ENCODE data around the gene ARHGEF17.
A peak's percentile ranks its signal among the peaks of the same experiment; 100 is the strongest.
"Not testable (repeated sequence)": the region's sequence is repeated elsewhere in the genome, so short reads cannot be mapped to it uniquely, and the experiment has no call there.

The ARHGEF17 gene

DNA sequence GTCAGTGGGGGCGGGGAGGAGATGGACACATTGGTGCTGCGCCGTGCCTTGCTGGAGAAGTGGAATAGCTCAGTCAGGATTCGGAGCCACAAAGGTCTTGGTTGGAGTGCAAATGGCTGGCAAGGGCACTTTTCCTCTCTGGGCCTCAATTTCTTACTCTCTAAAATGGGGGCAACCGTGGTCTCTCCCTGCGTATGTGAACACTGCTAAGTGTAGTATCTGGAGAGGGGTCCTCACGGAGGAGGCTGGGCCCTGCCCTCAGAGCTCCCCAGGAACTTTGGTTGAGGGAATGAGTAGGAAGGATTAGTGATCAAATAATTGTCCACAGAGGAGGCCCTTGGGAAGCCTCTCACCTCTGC, 35.4 kb upstream of the ARHGEF17 start:
- no peak for DNase-seq

DNA sequence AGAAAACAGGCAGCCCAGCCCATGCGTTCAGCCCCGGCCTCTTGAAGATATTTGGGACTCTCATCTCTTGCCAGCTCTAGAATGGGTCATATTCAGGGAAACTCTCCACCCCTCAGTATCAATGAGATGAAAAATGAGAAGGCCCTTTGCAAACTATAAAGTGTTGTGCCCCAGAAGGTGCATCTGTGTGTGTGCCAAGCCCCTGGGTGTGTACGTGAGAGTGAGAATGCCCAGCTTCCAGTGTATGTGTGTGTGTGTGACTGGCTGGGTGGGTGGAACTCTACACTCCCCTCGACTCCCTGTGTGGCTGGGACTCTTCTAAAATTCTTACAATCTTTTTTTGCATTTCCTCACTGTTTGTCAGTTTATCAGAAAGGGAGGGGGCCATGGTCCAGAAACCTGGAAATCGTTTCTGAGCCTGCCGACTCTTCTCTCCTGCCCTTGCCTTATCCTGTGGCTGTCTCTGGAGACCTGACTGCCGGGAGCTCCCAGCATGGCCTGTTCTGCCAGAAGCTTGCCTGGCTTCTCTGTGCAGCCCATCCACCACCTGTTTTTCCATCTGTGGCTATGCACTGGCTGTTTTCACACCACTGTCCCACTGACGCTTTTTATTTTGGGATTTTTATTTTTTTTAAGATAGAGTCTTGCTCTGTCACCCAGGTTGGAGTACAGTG, 34.7 kb upstream of the ARHGEF17 start:
- no peak for DNase-seq

DNA sequence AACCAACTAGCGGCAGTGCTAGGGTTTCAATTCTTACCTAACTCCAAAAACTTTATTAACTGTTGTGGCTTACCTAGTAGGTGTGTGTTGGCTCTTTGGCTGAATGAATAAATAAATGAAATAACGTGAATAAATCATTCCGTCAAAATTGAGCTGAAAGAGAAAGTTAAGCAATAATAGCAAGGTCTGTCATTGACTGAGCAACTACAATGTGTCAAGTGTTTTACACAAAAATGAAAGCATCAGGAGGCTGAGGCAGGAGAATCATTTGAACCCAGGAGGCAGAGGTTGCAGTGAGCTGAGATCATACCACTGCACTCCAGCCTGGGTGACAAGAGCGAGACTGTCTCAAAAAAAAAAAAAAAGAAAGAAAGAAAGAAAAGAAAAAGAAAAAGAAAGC, 33.9 kb upstream of the ARHGEF17 start:
- not testable (repeated sequence) for DNase-seq

DNA sequence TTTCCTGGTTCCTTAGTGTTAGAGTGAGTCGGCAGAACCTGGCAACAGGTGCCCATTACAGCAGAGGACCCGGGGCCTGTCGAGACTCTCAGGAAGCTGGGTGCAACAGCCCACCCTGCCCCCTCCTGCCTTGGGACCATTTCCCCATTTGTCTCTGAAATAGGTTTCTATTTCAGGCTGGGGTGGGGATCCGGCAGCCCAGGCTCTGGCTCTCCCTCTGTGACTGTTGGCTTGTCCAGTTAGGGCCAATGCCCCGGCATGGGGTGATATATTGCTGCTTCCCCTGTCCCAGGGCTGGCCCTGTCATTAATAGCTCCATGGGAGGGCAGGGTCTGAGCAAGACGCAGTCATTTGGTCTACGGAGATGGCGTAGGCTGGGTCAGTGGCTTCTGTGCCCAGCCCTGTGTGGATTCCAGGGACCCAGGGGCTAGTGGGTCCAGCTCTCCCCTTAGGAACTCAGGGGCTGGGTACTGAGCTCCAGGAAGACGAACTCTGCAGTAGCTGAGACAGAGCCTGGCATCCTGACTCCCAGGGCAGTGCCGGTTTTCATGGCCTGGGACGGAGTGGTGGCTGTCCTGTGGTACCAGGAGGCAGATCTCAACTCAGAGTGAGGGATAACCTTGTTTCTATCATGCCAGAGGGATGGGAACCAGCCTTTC, 33.2 kb upstream of the ARHGEF17 start:
- no peak for DNase-seq

DNA sequence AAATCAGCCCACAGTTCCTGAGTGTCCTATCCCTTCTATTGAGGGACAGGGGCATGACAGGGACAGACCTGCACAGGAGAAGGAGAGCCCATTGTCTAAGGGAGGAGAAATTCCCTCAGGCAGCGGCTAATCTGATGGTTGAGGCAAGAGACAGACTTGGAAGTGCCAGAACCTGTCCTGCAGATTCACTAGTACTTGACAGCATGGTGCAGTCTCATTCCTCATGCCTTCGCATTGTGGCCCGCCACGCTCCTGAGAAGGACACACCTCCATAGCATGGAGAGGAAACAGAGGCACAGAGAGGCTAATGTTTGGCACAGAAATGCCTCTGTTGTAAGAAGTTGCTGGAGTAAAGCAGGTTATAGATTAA, 32.7 kb upstream of the ARHGEF17 start:
- DNase-seq, result no peak

DNA sequence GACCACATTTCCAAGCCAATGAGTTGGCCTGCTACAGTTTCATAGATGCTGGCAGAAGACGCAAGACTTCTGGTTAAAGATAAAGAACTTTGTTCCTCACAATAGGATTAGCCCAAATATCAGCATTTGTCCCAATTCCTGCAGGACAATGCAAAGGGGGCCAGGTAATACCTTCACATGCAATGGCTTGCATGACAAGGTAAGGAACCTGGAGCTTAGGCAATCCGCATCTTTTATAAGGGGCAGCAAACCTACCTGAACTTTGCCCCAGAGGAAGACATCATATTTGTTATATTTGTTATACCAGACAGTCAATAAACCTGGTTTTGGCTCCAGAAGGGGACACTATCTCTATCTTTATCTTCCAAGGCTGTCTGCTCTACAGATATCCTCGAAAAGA, 30.6 kb upstream of the ARHGEF17 start:
- DNase-seq, result no peak

DNA sequence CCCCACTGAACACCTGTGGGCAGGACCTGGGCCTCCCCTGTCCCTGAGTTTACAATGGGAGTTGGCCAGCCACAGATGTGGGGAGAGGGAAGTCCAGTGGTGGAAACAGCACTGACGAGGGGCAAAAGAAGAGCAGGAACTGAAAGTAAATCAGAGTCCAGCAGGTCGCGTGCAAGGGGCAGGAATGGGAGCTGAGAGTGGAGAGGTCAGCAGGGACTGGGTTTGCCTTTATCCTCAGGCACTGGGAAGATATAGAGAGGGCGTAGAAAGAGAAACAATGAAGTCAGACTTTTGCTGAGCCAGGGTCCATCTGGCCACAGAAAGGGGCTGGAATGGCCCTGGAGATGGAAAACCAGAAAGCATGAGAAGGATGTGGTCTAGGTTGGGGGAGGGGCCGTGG, 27.4 kb upstream of the ARHGEF17 start:
- no peak for DNase-seq

DNA sequence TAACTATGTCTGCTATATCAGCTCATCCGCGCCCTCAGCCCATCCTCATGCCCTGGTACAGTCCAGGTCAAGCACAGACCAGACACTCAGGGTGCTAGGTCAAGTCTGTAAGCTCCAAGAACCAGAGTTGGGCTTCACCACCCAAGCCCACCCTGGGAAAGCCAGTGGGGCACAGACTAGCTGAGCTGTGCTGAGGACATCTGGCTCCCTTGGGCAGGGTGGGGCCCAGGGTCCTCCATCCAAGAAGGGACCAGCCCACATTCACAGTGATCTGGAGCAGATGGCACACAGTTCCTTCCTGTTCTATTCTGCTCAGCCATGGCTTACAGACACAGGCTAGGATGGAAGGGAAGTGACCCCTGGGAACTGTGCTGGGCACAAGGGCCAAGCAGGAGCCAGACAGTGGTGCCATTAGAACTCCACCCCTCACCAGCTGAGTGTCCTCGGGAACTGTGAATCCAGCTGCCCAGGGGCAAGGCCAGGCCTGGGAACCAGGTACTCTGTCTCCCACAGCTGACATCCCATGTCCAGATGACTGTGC, 26.8 kb upstream of the ARHGEF17 start:
- no peak for DNase-seq

DNA sequence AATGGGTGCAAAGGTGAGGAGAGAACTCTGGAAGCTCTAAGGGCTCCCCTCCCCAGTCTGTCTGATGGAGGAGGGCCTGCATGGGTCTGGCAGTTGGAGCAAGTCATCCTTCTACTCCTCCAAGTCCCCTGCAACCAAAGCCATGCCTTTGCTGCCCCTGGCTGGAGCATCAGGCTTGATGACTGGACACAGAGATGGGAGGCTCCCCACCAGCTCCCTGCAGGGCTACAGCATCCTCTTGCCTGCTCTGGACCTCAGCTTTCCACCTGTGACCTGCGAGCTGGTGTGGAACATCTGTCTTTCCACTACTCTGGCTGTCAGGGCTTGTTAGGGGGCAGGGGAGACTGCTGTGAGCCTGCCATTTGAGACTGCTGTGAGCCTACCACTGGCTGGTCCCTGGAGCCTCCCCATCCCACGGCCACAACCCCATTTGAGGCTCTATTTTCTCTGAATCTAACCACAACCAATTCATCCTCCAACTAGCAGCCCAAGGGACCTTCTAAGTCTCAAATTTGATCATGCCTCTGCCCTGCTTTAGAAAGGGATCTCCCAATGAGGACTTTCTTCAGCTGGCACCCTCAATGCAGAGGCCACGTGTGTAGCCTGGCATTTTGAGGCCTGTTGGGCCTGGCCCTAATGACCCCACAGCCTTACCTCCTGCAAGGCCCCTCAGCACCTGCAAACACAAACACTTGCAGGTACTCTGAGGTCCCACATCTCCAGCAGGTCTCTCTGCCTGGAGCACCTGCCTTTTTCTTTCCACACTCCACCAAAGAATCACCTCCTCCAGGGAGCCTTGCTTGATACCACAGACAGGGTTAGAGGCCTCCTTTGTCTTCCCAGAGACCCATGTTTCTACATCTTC, 26.0 kb upstream of the ARHGEF17 start:
- no peak for DNase-seq

DNA sequence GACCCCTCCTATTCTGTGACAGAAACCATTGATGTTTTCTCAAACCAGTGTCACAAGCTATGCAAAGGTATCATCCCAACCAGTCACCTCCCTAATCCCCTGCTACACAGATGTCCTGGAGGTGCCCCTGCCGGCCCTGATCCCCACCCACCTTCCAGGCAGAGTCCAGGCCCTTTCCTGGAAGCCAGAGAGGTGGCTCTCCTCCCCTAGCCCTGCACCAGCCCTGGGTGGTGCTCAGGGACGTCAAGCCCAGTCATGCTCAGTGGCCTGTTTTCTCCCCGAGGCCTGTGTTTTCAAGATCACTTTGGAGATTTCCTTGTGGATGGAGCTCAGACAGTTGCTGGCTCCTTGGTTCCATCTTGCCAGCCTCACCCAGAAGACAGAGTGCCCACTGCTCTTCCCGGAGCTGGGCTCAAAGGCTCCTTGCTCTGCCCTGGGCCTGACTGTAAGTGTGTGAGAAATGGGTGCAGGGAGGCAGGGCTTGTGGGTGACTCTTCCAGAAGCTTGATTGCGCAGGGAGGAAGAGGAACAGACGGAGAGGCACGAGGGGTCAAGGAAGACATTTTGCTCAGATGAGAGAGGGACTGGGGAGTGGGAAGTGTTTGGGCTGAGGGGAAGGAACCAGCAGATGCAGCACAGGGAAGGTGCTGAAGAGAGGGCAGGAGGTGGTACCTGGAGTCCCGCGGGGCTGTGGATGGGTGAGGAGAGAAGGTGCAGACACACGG, 24.6 kb upstream of the ARHGEF17 start:
- DNase-seq, result no peak

DNA sequence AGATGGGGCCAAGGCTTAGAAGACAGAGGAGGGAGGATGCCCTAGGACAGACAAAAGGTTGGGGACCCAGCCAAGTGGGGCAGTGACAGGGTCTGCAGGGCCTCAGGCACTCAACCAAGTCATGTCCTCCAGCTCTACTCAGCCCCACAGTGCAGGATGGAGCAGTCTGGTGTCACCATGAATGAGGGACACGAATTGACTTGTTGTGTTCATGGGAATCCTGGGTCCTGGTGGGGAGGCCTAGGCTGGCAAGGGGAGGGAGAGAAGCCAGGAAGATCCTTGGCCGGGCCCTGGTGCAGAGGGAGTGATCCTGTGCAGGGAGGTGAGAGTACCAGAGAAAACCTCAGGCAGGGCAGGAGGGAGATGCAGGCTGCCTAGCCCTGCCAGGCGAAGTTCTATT, 24.0 kb upstream of the ARHGEF17 start:
- DNase-seq, result no peak

DNA sequence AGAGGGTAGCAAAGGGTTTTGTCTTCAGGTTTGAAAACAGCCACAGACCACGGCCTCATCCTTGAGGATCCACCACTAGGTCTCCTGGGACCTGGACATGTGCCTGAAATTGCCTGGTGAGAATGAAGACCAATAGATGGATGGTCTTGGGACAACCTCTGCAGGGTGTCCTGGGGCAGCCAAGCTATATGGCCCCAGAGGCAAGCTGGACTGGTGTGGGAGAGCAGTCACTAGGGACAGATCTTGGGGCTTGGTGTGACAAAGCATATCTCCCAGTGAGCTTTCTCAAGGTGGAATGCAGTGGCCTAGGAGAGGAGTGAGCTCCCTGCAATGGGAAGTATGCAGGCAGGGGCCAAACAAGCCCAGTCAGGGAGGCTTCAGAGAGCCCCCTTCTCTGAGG, 22.4 kb upstream of the ARHGEF17 start:
- DNase-seq, result no peak

DNA sequence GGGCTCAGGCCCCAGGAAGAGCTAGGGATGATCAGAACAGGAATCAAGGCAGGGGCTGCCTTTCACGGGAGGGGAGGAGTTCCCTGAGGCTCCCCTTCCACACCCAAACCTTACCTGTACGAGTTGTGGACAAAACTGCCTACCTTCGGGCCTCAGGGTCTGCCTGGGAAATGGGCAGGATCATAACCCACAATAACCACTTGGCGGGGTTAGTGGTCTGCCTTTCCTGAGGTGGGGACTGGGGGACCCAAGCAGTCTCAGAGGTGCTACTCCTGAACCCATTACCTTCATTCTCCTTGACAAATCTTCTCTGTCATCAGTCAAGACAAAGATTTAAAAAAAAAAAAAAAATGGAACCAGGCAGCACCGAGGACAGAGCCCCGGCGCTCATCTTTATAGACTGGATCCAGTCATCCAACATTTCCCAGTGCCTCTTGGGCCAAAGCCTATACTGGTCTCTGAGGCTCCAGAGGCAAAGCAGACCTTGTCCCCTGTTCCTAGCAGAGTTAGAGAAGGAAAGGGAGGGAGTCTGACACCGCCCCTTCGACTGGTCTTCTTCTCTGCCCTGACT, 21.8 kb upstream of the ARHGEF17 start:
- no peak for DNase-seq

DNA sequence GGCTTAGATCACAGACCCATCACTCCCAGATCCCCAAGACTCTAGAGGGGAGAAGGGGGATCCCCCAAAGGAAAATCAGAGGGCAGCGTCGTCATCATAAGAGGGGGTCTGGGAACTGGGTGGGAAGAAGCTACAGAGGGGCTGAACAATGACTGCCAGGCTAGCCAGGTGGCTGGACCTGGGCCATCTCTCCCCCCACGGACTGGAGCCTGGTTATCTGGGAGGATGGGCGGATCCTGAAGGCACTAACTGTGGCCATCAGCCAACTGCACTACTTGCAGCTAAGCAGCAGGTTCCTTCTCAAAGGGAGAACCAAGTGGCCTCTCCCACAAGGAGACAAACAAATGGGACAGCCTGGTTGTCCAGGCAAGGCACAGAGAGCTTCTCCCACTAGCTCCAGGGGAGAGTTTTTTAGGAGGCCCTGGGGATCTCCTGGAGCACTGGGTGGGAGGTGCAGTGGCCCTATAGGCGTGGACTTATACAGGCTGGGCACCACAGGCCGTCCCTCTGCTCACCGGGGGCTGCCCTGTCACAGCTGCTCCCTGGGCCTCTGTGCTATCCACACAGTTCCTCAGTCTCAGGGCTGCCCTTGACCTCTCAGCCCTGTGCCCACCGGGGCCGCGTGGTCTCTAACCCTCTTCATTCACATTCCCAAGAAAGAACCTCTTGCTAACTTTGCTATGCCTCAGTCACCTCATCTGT, 20.5 kb upstream of the ARHGEF17 start:
- DNase-seq, result no peak

DNA sequence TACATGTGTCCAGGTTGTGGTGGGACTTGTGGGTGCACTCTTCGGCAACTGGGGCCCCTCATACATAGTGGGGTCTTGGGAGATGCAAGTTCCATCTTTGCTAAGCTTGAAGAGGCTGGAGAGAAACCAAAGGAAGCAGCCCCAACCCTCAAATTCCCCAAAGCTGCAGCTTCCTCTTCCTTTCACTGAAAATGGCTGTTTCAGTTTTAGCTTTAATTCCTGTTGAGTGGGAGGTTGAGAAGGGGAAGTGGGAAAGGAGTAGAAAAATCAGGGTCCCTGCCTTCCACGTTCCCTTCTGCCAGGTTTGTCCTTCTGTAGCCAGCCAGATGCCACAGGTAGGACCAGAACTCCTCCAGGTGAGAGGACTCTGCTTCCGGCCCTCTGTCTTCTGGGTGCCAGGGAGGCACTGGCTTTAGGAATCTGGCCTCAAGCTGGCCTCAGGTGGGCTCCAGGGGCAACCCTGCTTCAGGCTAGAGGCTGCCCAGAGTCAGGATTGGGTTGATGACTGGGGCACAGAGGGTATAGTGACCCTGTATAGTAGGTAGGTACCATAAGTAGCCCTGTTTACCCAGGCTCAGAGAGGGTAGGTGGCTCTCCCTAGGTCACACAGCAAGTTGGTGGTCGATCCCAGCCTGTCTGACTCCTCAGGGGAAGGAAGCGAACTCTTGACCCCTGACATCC, 19.7 kb upstream of the ARHGEF17 start:
- DNase-seq, result no peak

DNA sequence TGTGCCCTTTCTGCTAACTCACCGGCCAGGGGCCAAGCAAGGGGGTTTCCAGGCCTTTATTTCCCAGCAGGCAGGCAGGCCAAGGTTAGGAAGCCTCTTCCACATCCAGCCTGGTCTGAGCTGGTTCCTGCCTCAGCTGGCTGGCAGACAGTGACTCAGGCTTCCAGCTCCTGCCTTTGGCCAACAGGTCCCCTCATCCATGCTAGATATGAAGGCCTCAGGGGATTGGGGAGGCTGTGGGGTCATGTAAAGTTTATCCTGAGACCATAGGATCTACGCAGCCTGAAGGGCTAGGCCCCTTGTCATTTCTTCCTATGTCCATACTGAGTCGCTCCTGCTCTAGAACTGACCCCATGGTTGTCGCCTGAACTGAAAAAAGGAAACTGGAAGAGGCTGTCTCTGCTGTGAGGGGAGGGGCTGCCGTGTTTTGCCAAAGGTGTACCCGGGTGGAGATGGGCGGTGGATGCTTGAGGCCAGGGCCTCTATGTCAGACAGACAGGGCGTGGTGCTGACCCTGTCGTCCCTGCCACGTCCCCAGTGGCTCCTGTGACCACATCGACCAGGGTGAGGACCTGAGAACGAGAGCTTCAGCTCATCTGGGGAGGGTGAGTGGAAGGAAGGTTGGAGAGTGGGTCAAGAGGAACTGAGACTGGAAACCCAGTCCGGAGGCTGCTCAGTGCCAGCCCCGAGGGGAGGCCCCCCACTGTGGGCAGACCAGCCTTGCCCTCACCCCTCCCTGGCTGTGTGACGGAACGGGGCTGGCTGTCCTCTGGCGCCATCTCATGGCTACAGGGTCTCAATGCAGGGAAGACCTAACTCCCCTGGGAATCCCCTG, 19.0 kb upstream of the ARHGEF17 start:
- peak; percentile 43 for DNase-seq

DNA sequence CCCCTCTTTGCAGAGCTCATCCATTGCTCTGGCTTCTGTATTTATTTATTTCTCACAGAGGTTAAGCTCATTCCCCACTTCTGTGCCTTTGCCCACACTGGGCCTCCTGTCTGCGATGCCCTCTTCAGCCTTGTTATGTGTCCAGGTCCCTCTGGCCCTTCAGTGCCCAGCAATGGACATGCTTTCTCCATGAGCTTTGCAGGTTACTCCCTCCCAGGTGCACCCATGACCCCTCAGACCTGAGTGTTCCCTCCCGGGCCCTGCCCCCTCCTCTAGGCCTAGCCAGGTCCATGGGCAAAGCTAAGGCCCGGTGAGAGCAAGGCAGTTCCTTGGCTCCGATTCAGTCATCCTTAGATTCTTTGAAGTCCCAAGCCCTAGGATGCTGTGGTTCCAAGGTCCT, 17.5 kb upstream of the ARHGEF17 start:
- DNase-seq, result no peak

DNA sequence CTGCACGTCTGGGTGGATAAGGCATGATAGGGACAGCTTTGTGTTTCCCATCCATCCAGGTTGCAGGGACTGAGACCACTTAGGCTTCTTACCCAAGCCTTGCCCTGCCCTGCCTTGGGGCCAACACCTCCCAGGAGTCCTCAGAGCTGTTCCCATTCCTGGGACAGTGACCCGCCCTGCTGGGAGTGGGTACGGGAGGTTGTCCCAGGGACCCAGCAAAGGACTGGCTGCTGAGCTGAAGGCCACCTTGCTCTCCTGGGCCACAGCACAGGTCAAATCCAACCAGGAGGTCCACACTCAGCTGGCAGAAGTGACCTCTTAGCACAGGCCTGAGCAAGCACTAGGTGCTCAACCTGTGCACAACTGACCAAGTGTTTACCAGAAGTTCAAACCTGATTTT, 16.9 kb upstream of the ARHGEF17 start:
- DNase-seq, result no peak

DNA sequence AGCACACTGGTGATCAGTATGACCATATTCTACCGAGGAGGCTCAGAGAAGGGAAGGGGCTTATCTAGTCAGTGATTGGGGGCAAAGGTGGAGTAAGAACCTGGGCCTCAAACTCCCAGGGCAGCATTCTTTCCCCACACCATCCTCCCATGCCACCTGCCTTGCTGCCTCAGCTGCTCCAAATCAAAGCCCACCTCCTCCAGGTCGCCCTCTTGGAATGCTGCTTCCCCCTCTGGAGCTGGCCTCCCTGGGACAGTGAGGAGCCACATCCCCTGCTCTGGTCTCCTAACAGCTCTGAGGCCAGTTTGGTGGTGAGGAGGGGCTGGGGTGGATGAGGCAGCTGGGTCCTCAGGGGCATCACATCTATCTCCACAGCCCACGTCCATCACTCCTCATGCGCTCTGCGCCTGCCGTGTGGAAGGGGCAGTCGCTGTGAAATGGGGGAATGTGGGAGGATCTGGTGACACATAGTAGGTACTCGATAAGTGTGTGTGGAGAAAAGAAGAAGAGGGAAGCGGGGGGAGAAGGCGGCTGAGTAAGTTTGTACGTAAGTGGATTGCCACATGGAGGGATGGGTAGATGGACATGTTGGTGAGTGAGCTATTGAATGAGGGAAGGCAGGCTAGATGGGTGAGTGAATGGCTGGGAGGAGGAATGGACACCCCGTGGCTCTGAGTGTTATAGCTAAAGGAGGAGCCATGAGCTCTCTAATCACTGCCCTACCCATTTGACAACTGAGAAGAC, 16.1 kb upstream of the ARHGEF17 start:
- no peak for DNase-seq

DNA sequence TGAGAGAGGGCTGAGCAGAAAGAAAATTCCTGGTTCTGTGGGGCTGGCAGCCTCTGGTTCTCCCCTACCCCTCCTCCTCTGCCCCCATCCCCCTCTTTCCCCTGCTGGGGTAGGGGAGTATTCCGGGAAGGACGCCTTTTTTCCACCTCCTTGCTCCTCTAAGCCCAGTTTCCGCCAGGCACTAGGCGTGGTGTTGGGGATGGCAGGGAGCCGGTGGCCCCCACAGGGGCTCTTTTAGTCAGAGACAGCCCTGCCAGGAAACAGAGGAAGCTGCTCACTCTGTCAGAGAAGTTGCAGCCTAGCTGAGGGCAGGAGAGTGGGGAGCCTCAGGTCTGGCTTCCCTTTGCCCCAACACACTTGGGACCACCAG, 15.6 kb upstream of the ARHGEF17 start:
- DNase-seq, result no peak

Data from NCI-H146 (cell line).